Esophagus muscularis mucosa (tissue), 4 donors: ENCODE measurements around the gene SPDYC.

Experiments
- EP300 ChIP-seq: sonication (generic); formaldehyde crosslinking; IDR thresholded peaks from one replicate; pipeline ENCODE4 v1.6.1; 2017; ENCODE audit warnings: antibody characterized with exemption
- POLR2A ChIP-seq: fragments of 450-650 bp; IDR thresholded peaks from one replicate; pipeline ENCODE4 v1.6.1; 2017; ENCODE audit warnings: antibody characterized with exemption, moderate library complexity, mild to moderate bottlenecking, low read depth
- POLR2AphosphoS5 ChIP-seq, 2 donors: sonication (generic); formaldehyde crosslinking; IDR thresholded peaks; one replicate each; pipeline ENCODE4 v1.6.1; 2017; ENCODE audit warnings: antibody characterized with exemption in 2 of 2
- TF ChIP-seq, protein P1 (sequence below), 3 experiments: fragments of 200-600 bp in 2 of 3; fragments of 450-650 bp in 1 of 3; sonication (generic) in 2 of 3; IDR thresholded peaks; one replicate each; pipeline ENCODE4 v1.5.1; 2017 to 2019; ENCODE audit warnings: antibody characterized with exemption in 3 of 3, mild to moderate bottlenecking in 2 of 3, moderate library complexity in 1 of 3

DNA sequence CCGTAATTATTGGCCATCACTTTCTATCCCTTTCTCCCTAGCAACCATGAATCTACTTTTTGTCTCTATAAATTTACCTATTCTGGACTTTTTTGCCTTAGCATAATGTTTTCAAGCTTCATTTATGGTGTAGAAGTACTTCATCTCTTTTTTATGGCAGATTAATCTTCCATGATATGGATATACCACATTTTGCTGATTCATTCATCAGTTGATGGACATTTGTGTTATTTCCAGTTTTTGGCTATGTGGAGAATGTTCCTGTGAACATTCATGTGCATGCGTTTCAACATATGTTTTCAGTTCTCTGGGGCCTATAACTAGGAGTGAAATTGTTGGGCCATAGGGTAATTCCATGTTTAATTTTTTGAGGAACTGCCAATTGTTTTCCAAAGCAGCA is 24.5 kb downstream of the SPDYC start:
- TF ChIP-seq POLR2A (no peak), EP300 (no peak), POLR2AphosphoS5 (IDR thresholded peaks at IDR 0.05) (no peak)
- TF ChIP-seq, protein P1, sequence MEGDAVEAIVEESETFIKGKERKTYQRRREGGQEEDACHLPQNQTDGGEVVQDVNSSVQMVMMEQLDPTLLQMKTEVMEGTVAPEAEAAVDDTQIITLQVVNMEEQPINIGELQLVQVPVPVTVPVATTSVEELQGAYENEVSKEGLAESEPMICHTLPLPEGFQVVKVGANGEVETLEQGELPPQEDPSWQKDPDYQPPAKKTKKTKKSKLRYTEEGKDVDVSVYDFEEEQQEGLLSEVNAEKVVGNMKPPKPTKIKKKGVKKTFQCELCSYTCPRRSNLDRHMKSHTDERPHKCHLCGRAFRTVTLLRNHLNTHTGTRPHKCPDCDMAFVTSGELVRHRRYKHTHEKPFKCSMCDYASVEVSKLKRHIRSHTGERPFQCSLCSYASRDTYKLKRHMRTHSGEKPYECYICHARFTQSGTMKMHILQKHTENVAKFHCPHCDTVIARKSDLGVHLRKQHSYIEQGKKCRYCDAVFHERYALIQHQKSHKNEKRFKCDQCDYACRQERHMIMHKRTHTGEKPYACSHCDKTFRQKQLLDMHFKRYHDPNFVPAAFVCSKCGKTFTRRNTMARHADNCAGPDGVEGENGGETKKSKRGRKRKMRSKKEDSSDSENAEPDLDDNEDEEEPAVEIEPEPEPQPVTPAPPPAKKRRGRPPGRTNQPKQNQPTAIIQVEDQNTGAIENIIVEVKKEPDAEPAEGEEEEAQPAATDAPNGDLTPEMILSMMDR (IDR thresholded peaks at IDR 0.05), result no peak
